RWPE2 (cell line): ENCODE measurements around the gene LRRN4.

Source experiments
- ATAC-seq: fragments of 200-7000 bp; cut with Tn5 transposase; 3 replicates; pipeline ENCODE4 v1.9.1; 2021; ENCODE audit warnings: low read depth
- DNase-seq: peaks from one replicate; pipeline ENCODE4 v3.0.0-alpha.2; 2020; ENCODE audit warnings: low spot score
- H3K27ac ChIP-seq: fragments of 450-650 bp; 2 replicates; pipeline ENCODE4 v1.5.1; 2017; ENCODE audit warnings: mild to moderate bottlenecking; ENCODE audit not compliant: poor library complexity, severe bottlenecking
- H3K27me3 ChIP-seq: fragments of 250-450 bp; sonication (Bioruptor Pico); 2 replicates; pipeline ENCODE4 v1.5.1; 2021; ENCODE audit warnings: mild to moderate bottlenecking, moderate library complexity; ENCODE audit not compliant: insufficient read depth, poor library complexity, severe bottlenecking
- H3K36me3 ChIP-seq: fragments of 250-450 bp; sonication (Bioruptor Pico); 2 replicates; pipeline ENCODE4 v1.5.1; 2020; ENCODE audit warnings: low read depth, mild to moderate bottlenecking, moderate library complexity
- H3K4me1 ChIP-seq: fragments of 250-450 bp; sonication (Bioruptor Pico); 2 replicates; pipeline ENCODE4 v1.5.1; 2021; ENCODE audit warnings: mild to moderate bottlenecking, moderate library complexity; ENCODE audit not compliant: insufficient read depth, poor library complexity, severe bottlenecking
- H3K4me3 ChIP-seq: fragments of 250-450 bp; sonication (Bioruptor Pico); 2 replicates; pipeline ENCODE4 v1.5.1; 2021; ENCODE audit warnings: mild to moderate bottlenecking, moderate library complexity; ENCODE audit not compliant: severe bottlenecking
- H3K9me3 ChIP-seq: fragments of 250-450 bp; sonication (Bioruptor Pico); 2 replicates; pipeline ENCODE4 v1.5.1; 2021; ENCODE audit warnings: mild to moderate bottlenecking, moderate library complexity; ENCODE audit not compliant: severe bottlenecking
- TF ChIP-seq, protein P1 (sequence below): fragments of 450-650 bp; IDR thresholded peaks from one replicate; pipeline ENCODE4 v1.5.1; 2017; ENCODE audit warnings: mild to moderate bottlenecking, moderate library complexity; ENCODE audit not compliant: poor library complexity, severe bottlenecking

LRRN4 gene

DNA sequence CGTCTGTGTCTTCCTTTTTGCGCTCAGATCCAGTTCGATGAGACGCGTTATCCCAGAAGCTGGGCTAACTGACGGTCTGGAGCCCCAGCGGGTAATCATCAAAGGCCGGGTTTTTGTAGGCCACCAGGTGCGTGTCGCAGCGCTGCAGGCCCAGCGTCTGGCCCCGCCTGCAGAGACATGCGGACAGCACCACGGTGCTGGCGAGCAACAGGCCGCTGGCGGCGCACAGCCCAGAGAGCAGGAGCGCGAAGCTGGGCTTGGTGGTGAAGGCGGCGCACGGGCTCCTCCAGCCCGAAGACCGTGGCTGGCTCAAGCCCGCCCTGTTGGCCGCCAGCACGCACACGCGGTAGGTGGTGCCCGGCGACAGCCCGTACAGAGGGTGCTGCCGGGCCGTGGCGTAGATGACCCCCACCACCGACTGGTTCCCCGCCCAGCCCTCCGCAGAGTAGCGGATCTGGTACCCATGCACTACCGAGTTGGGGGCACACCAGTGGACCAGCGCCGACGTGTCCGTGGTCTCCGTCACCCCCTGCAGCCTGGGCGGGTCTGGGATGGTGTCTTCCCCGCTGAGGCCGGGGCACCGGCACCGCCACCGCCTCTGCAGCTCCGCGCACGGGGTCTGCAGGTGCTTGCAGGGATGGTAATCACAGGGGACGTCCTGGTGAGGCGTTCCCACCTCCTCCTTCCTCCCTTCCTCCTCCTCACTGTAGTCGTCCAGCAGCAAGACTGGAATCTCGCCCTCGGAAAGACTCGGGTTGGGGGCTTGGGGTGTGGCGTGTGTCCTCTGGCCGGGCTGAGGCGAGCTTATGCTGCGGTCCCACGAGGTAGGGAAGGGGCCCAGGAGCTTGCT, 12.7 kb downstream of the LRRN4 start:
- peaks cover 30% of the 10 kb centered on the region for H3K36me3 ChIP-seq
- DNase-seq: no peak
- no peaks in the 10 kb centered on the region for H3K9me3 ChIP-seq
- H3K4me3 ChIP-seq: no peak overlapping the region
- TF ChIP-seq, protein P1, sequence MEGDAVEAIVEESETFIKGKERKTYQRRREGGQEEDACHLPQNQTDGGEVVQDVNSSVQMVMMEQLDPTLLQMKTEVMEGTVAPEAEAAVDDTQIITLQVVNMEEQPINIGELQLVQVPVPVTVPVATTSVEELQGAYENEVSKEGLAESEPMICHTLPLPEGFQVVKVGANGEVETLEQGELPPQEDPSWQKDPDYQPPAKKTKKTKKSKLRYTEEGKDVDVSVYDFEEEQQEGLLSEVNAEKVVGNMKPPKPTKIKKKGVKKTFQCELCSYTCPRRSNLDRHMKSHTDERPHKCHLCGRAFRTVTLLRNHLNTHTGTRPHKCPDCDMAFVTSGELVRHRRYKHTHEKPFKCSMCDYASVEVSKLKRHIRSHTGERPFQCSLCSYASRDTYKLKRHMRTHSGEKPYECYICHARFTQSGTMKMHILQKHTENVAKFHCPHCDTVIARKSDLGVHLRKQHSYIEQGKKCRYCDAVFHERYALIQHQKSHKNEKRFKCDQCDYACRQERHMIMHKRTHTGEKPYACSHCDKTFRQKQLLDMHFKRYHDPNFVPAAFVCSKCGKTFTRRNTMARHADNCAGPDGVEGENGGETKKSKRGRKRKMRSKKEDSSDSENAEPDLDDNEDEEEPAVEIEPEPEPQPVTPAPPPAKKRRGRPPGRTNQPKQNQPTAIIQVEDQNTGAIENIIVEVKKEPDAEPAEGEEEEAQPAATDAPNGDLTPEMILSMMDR: no peak
- H3K27me3 ChIP-seq: no peaks in the 10 kb centered on the region
- H3K27ac ChIP-seq: no peak overlapping the region
- no peak for ATAC-seq
- no peaks in the 10 kb centered on the region for H3K4me1 ChIP-seq

GRCh38 chr20:6040540-6040939, 13.3 kb downstream of the LRRN4 start:
- Histone ChIP-seq H3K27ac (no peak overlapping the region), H3K9me3 (no peaks in the 10 kb centered on the region)
- TF ChIP-seq, protein P1: no peak

GRCh38 chr20:6039766-6040165, 14.1 kb downstream of the LRRN4 start:
- Histone ChIP-seq H3K4me3 (no peak overlapping the region), H3K4me1 (no peaks in the 10 kb centered on the region), H3K27me3 (no peaks in the 10 kb centered on the region), H3K27ac (no peak overlapping the region), H3K9me3 (no peaks in the 10 kb centered on the region), H3K36me3 (peaks cover 44% of the 10 kb centered on the region)
- DNase-seq (no peak), ATAC-seq (no peak)
- TF ChIP-seq, protein P1: no peak

More at GRCh38 chr20:6040540-6040939, 13.3 kb downstream of the LRRN4 start:
- DNase-seq: no peak
- Histone ChIP-seq H3K4me3 (no peak overlapping the region), H3K27me3 (no peaks in the 10 kb centered on the region), H3K4me1 (no peaks in the 10 kb centered on the region), H3K36me3 (peaks cover 37% of the 10 kb centered on the region)
- no peak for ATAC-seq

- no peak overlapping the region for H3K27ac ChIP-seq
These were observed 15.6 kb downstream of the LRRN4 start for GRCh38 chr20:6038256-6038655.

GRCh38 chr20:6037082-6037481, 16.8 kb downstream of the LRRN4 start:
- no peaks in the 10 kb centered on the region for H3K27me3 ChIP-seq
- no peak overlapping the region for H3K4me3 ChIP-seq
- H3K27ac ChIP-seq: no peak overlapping the region
- peaks cover 57% of the 10 kb centered on the region for H3K36me3 ChIP-seq
- ATAC-seq (no peak), DNase-seq (no peak)
- no peaks in the 10 kb centered on the region for H3K4me1 ChIP-seq
- no peaks in the 10 kb centered on the region for H3K9me3 ChIP-seq
- TF ChIP-seq, protein P1: no peak

More at GRCh38 chr20:6038256-6038655, 15.6 kb downstream of the LRRN4 start:
- Histone ChIP-seq H3K4me1 (no peaks in the 10 kb centered on the region), H3K9me3 (no peaks in the 10 kb centered on the region), H3K27me3 (no peaks in the 10 kb centered on the region), H3K36me3 (peaks cover 56% of the 10 kb centered on the region), H3K4me3 (no peak overlapping the region)
- no peak for DNase-seq
- TF ChIP-seq, protein P1: no peak
- no peak for ATAC-seq
